Ishikawa (cell line): Measurements from ENCODE around the gene DYNC1H1.

Source experiments
- CEBPB ChIP-seq: IDR thresholded peaks from 2 replicates; pipeline ENCODE4 v1.6.1; 2012
- CREB1 ChIP-seq: IDR thresholded peaks from 2 replicates; pipeline ENCODE4 v1.6.1; 2012; ENCODE audit warnings: low read depth
- EGR1 ChIP-seq: IDR thresholded peaks from 2 replicates; pipeline ENCODE4 v1.6.1; 2012
- EP300 ChIP-seq: IDR thresholded peaks from 2 replicates; pipeline ENCODE4 v1.6.1; 2012; ENCODE audit warnings: borderline replicate concordance
- FOXM1 ChIP-seq: IDR thresholded peaks from 2 replicates; pipeline ENCODE4 v1.6.1; 2012; ENCODE audit warnings: low read depth, borderline replicate concordance
- NFIC ChIP-seq: IDR thresholded peaks from 2 replicates; pipeline ENCODE4 v1.6.1; 2012
- RAD21 ChIP-seq: IDR thresholded peaks from 2 replicates; pipeline ENCODE4 v1.6.1; 2012; ENCODE audit warnings: low read depth
- TAF1 ChIP-seq: IDR thresholded peaks from 2 replicates; pipeline ENCODE4 v1.6.1; 2012; ENCODE audit warnings: low read depth, mild to moderate bottlenecking
- TCF12 ChIP-seq: IDR thresholded peaks from 2 replicates; pipeline ENCODE4 v1.6.1; 2012; ENCODE audit warnings: low read depth
- TEAD4 ChIP-seq: IDR thresholded peaks from 2 replicates; pipeline ENCODE4 v1.6.1; 2012
- ZBTB7A ChIP-seq: IDR thresholded peaks from 2 replicates; pipeline ENCODE4 v1.6.1; 2012; ENCODE audit warnings: low read depth
- TF ChIP-seq, protein P1 (sequence below): IDR thresholded peaks from 2 replicates; pipeline ENCODE4 v1.6.1; 2012
- TF ChIP-seq, protein P2 (sequence below): IDR thresholded peaks from 2 replicates; pipeline ENCODE4 v1.6.1; 2012
- TF ChIP-seq, protein P3 (sequence below): IDR thresholded peaks from 2 replicates; pipeline ENCODE4 v1.6.1; 2012; ENCODE audit warnings: low read depth, mild to moderate bottlenecking

DNA sequence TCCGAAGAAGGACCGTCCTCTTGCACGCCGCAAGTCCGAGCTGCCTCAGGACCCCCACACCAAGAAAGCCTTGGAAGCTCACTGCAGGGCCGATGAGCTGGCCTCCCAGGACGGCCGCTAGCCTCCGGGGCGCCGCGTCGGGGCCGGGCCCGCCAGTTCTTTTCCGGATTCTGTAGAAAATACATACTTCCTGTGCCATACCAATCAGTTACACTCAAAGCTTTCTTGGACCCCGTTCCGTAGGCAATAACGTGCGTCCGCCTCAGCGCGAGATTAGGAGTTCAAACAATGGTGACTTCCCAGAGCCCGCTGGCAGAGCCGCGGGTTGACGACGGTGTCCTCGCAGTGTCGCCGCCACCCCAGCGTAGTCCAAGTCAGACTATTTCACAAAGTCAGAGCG, 39.2 kb upstream of the DYNC1H1 start:
- no peak for TF ChIP-seq NFIC
- TF ChIP-seq CEBPB, result no peak
- TF ChIP-seq, protein P1, sequence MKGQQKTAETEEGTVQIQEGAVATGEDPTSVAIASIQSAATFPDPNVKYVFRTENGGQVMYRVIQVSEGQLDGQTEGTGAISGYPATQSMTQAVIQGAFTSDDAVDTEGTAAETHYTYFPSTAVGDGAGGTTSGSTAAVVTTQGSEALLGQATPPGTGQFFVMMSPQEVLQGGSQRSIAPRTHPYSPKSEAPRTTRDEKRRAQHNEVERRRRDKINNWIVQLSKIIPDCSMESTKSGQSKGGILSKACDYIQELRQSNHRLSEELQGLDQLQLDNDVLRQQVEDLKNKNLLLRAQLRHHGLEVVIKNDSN, result no peak
- TF ChIP-seq, protein P2, sequence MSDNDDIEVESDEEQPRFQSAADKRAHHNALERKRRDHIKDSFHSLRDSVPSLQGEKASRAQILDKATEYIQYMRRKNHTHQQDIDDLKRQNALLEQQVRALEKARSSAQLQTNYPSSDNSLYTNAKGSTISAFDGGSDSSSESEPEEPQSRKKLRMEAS, result no peak
- no peak for TF ChIP-seq TAF1
- TF ChIP-seq EGR1, result no peak
- no peak for TF ChIP-seq TEAD4
- TF ChIP-seq EP300, result no peak
- TF ChIP-seq ZBTB7A, result no peak
- TF ChIP-seq CREB1, result no peak
- no peak for TF ChIP-seq RAD21
- TF ChIP-seq, protein P3, sequence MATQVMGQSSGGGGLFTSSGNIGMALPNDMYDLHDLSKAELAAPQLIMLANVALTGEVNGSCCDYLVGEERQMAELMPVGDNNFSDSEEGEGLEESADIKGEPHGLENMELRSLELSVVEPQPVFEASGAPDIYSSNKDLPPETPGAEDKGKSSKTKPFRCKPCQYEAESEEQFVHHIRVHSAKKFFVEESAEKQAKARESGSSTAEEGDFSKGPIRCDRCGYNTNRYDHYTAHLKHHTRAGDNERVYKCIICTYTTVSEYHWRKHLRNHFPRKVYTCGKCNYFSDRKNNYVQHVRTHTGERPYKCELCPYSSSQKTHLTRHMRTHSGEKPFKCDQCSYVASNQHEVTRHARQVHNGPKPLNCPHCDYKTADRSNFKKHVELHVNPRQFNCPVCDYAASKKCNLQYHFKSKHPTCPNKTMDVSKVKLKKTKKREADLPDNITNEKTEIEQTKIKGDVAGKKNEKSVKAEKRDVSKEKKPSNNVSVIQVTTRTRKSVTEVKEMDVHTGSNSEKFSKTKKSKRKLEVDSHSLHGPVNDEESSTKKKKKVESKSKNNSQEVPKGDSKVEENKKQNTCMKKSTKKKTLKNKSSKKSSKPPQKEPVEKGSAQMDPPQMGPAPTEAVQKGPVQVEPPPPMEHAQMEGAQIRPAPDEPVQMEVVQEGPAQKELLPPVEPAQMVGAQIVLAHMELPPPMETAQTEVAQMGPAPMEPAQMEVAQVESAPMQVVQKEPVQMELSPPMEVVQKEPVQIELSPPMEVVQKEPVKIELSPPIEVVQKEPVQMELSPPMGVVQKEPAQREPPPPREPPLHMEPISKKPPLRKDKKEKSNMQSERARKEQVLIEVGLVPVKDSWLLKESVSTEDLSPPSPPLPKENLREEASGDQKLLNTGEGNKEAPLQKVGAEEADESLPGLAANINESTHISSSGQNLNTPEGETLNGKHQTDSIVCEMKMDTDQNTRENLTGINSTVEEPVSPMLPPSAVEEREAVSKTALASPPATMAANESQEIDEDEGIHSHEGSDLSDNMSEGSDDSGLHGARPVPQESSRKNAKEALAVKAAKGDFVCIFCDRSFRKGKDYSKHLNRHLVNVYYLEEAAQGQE, result no peak
- TF ChIP-seq FOXM1, result no peak
- TF ChIP-seq TCF12, result no peak
